Measurements from ENCODE around the gene PAFAH2.

DNA sequence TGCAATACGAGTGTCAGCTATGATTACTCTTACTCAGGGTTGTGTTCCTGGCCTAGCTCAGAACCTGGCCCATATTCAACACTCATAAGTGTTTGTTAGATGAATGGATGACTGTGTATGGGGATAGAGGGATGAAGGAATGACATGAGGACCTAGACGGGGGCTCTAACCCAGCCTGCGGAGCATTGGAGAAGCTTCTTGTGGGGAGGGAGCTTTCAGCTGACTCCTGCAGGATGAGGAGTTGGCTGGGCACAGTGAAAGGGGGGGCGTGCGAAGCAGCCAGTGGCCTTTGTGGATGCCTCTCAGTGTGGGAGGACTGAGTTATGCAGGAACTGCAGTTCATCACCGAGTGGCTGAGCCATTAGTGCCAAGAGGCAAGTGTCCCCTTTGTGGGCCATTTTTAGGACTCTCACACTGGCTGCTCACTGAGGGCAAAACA is 22.5 kb upstream of the PAFAH2 start:
- TF ChIP-seq, protein P1, sequence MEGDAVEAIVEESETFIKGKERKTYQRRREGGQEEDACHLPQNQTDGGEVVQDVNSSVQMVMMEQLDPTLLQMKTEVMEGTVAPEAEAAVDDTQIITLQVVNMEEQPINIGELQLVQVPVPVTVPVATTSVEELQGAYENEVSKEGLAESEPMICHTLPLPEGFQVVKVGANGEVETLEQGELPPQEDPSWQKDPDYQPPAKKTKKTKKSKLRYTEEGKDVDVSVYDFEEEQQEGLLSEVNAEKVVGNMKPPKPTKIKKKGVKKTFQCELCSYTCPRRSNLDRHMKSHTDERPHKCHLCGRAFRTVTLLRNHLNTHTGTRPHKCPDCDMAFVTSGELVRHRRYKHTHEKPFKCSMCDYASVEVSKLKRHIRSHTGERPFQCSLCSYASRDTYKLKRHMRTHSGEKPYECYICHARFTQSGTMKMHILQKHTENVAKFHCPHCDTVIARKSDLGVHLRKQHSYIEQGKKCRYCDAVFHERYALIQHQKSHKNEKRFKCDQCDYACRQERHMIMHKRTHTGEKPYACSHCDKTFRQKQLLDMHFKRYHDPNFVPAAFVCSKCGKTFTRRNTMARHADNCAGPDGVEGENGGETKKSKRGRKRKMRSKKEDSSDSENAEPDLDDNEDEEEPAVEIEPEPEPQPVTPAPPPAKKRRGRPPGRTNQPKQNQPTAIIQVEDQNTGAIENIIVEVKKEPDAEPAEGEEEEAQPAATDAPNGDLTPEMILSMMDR (IDR thresholded peaks at IDR 0.05) = no peak
- TF ChIP-seq POLR2A (IDR thresholded peaks at IDR 0.05) = no peak

All from heart left ventricle (tissue), 13 donors.